Endothelial cell of umbilical vein (primary cell): ENCODE measurements around the gene LRP10. TPM values are rescaled to one million over a fixed set of nuclear protein-coding genes. Genes with fewer than 3 reads are reported as not detected.

Experiments used
- BruUV-seq: library from RNA; stranded (reverse); fragments of 400-500 nt; replicated peaks from 2 replicates; lab custom pipeline; 2021; lab: Mats Ljungman, UMichigan
- CTCF ChIA-PET: fragments of 300-600, 350-600 bp; sonication (Branson Sonifier 250); formaldehyde crosslinking; loops from one replicate; lab custom pipeline; 2021; ENCODE audit warnings: antibody characterized with exemption, inconsistent platforms; lab: Charles Lee
- POLR2A ChIA-PET: fragments of 300-600, 350-600 bp; sonication (Branson Sonifier 250); formaldehyde crosslinking; loops from one replicate; lab custom pipeline; 2021; ENCODE audit warnings: antibody characterized with exemption, inconsistent platforms; lab: Charles Lee
- DNase-seq: peaks from one replicate; pipeline ENCODE4 v3.0.0-alpha.2; 2011; ENCODE audit warnings: low read depth, low spot score
- FAIRE-seq: peaks from 2 replicates; lab custom pipeline; 2011; peaks lifted over from hg19 to GRCh38; lab: Jason Lieb, UNC
- H2AFZ ChIP-seq: 2 replicates; pipeline ENCODE4 v1.6.0; 2012; ENCODE audit warnings: low read depth, low read length, control low read depth, inconsistent platforms
- H3K27ac ChIP-seq: 2 replicates; pipeline ENCODE4 v1.5.1; 2011; ENCODE audit warnings: low read depth, mild to moderate bottlenecking, control low read depth, low read length, moderate library complexity; ENCODE audit not compliant: insufficient read depth
- H3K27me3 ChIP-seq, 2 experiments: 2 replicates each; pipeline versions ENCODE4 v1.6.0 to v1.6.1; 2011; ENCODE audit warnings: low read length in 2 of 2, mixed read lengths in 1 of 2; ENCODE audit not compliant: control insufficient read depth in 2 of 2, insufficient read depth in 2 of 2
- H3K36me3 ChIP-seq, 2 experiments: 2 replicates in 1 of 2; 3 replicates in 1 of 2; pipeline ENCODE4 v1.5.1; 2011; ENCODE audit warnings: low read length in 2 of 2, mild to moderate bottlenecking in 1 of 2, moderate library complexity in 1 of 2; ENCODE audit not compliant: control insufficient read depth in 2 of 2, insufficient read depth in 2 of 2; ENCODE audit errors: extremely low read depth in 1 of 2
- H3K4me1 ChIP-seq: 3 replicates; pipeline ENCODE4 v1.5.1; 2011; ENCODE audit warnings: mild to moderate bottlenecking, low read length; ENCODE audit not compliant: control insufficient read depth, insufficient read depth; ENCODE audit errors: extremely low read depth
- H3K4me2 ChIP-seq: 2 replicates; pipeline ENCODE4 v1.6.1; 2011; ENCODE audit warnings: low read length, control low read depth, mixed read lengths; ENCODE audit not compliant: insufficient read depth
- H3K4me3 ChIP-seq, 3 experiments: fragments of 200-600 bp in 1 of 3; sonication (generic), shearing (Covaris generic) in 1 of 3; replicated peaks in 1 of 3; 2 replicates each; pipeline ENCODE4 v1.5.1; 2011 to 2016; ENCODE audit warnings: control low read depth in 3 of 3, low read length in 3 of 3, mild to moderate bottlenecking in 2 of 3, inconsistent platforms in 1 of 3, low read depth in 1 of 3, moderate library complexity in 1 of 3; ENCODE audit not compliant: insufficient read depth in 1 of 3
- H3K79me2 ChIP-seq: 2 replicates; pipeline ENCODE4 v1.6.0; 2012; ENCODE audit warnings: low read length, inconsistent platforms; ENCODE audit not compliant: control insufficient read depth, insufficient read depth
- H3K9ac ChIP-seq: replicated peaks from 2 replicates; pipeline ENCODE3; 2011; ENCODE audit warnings: low read length, control low read depth; ENCODE audit not compliant: insufficient read depth; ENCODE audit errors: extremely low read depth
- H3K9me1 ChIP-seq: replicated peaks from 3 replicates; pipeline ENCODE4 v1.6.0; 2011; ENCODE audit warnings: mild to moderate bottlenecking, low read length; ENCODE audit not compliant: control insufficient read depth, insufficient read depth; ENCODE audit errors: extremely low read depth
- H3K9me3 ChIP-seq: replicated peaks from 2 replicates; pipeline ENCODE4 v1.5.1; 2012; ENCODE audit warnings: low read length, inconsistent platforms; ENCODE audit not compliant: control insufficient read depth, insufficient read depth
- H4K20me1 ChIP-seq: replicated peaks from 2 replicates; pipeline ENCODE3; 2011; ENCODE audit warnings: mild to moderate bottlenecking, low read length; ENCODE audit not compliant: control insufficient read depth, insufficient read depth; ENCODE audit errors: extremely low read depth
- CTCF ChIP-seq, 2 donors: IDR thresholded peaks; 1 replicate in 1 of 2; 2 replicates in 1 of 2; pipeline ENCODE4 v1.5.1; 2011; ENCODE audit warnings: low read length in 2 of 2, mild to moderate bottlenecking in 2 of 2, moderate library complexity in 2 of 2, control low read depth in 1 of 2, inconsistent platforms in 1 of 2, low read depth in 1 of 2; ENCODE audit not compliant: insufficient read depth in 1 of 2; ENCODE audit errors: extremely low read depth in 1 of 2
- EZH2 ChIP-seq: IDR thresholded peaks from 2 replicates; pipeline ENCODE4 v1.6.1; 2012; ENCODE audit warnings: borderline replicate concordance, low read depth, mild to moderate bottlenecking, moderate library complexity, low read length, inconsistent platforms; ENCODE audit not compliant: severe bottlenecking
- FOS ChIP-seq: IDR thresholded peaks from 2 replicates; pipeline ENCODE4 v1.6.1; 2011; ENCODE audit warnings: mild to moderate bottlenecking, low read length, moderate library complexity, borderline replicate concordance; ENCODE audit not compliant: insufficient read depth
- GATA2 ChIP-seq: IDR thresholded peaks from 2 replicates; pipeline ENCODE4 v1.7.0; 2011; ENCODE audit warnings: low read depth, mild to moderate bottlenecking, moderate library complexity, mixed read lengths, low read length; ENCODE audit not compliant: insufficient read length, insufficient read depth
- JUN ChIP-seq: IDR thresholded peaks from 2 replicates; pipeline ENCODE4 v1.6.1; 2011; ENCODE audit warnings: borderline replicate concordance, low read depth; ENCODE audit not compliant: insufficient read length, insufficient read depth
- MAX ChIP-seq: IDR thresholded peaks from 2 replicates; pipeline ENCODE4 v1.6.1; 2011; ENCODE audit not compliant: insufficient read depth, insufficient read length
- MYC ChIP-seq: IDR thresholded peaks from one replicate; pipeline ENCODE4 v1.6.1; 2011; ENCODE audit warnings: mild to moderate bottlenecking, low read depth, low read length
- POLR2A ChIP-seq: IDR thresholded peaks from 2 replicates; pipeline ENCODE4 v1.6.1; 2012; ENCODE audit warnings: low read depth, mild to moderate bottlenecking, control low read depth, low read length
- POLR2AphosphoS5 ChIP-seq: IDR thresholded peaks from 2 replicates; pipeline ENCODE4 v1.6.1; 2012; ENCODE audit warnings: low read depth, mild to moderate bottlenecking, control low read depth, low read length, moderate library complexity; ENCODE audit not compliant: insufficient read depth
- dilution Hi-C: fragments of 300-500 bp; cut with MboI; formaldehyde crosslinking; loops from one replicate; pipeline ENCODE4 v1.15.0; 2019; ENCODE audit warnings: low sequenced_read_pairs; ENCODE audit not compliant: extremely low pct_ligation_motif_present
- intact Hi-C: fragments of 100-400 bp; cut with micrococcal nuclease; formaldehyde crosslinking; loops from one replicate; pipeline ENCODE4 v1.10.0; 2022
- polyA plus RNA-seq, 4 experiments: library from polyadenylated mRNA; depleted of rRNA in 3 of 4; stranded (reverse) in 3 of 4; unstranded in 1 of 4; fragments of >200 nt; gene quantifications; 2 replicates each; pipeline versions ENCODE4 v1.2.1 to v1.2.3, GENCODE V29; 2011 to 2012; ENCODE audit warnings: missing spikeins in 1 of 4
- total RNA-seq: library from RNA; stranded (reverse); gene quantifications from 2 replicates; pipeline ENCODE4 v1.2.3, GENCODE V29; 2021

LRP10 gene
- total and polyA plus RNA-seq, 2 donors (not counting 3 experiments of a cell fraction or from before 2014, with no cell fraction given), result 123 to 157 TPM

- FAIRE-seq, result no peak
- CTCF ChIA-PET, result interaction anchor here (0.8 to 1.1 kb wide), 2 partner anchors 10 to 12 kb away, joined by 3 to 5 read pairs; no protein-coding TSS in a partner anchor
- intact Hi-C loops, result no loop called here
Measured at GRCh38 chr14:22864979-22865378, 6.6 kb upstream of the LRP10 start.

More at GRCh38 chr14:22864979-22865378, 6.6 kb upstream of the LRP10 start:
- TF ChIP-seq POLR2A (no peak), EZH2 (no peak), POLR2AphosphoS5 (no peak), CTCF (IDR thresholded peaks at IDR 0.05; ENCODE audit: extremely low read depth in 1 of 2, insufficient read depth in 1 of 2, low read depth in 1 of 2, low read length in 2 of 2) (no peak), FOS (no peak), GATA2 (no peak), MYC (no peak), MAX (no peak), JUN (no peak)
- Histone ChIP-seq H3K9ac (no peak overlapping the region), H3K27me3 (no peaks in the 10 kb centered on the region), H2AFZ (no peak overlapping the region), H3K9me3 (no peaks in the 10 kb centered on the region), H3K9me1 (no peaks in the 10 kb centered on the region), H3K4me3 (no peak overlapping the region), H3K27ac (no peak overlapping the region), H3K79me2 (no peaks in the 10 kb centered on the region), H3K36me3 (no peaks in the 10 kb centered on the region), H4K20me1 (no peaks in the 10 kb centered on the region), H3K4me1 (no peaks in the 10 kb centered on the region), H3K4me2 (no peak overlapping the region)
- dilution Hi-C loops, result no loop called here
- no peak for DNase-seq
- BruUV-seq, result no TSS peak
- POLR2A ChIA-PET, result no interaction called here
